Stomach (tissue), 9 donors: ENCODE measurements around the gene BABAM2. TPM values are rescaled to one million over a fixed set of nuclear protein-coding genes. Genes with fewer than 3 reads are reported as not detected.

Source experiments
- DNase-seq, 2 donors: peaks; one replicate each; pipeline versions ENCODE4 v3.0.0 to v3.0.0-alpha.2; 2013 to 2019
- H3K27ac ChIP-seq, 5 donors: fragments of 200-600 bp in 4 of 5; sonication (generic) in 4 of 5; one replicate each; pipeline ENCODE4 v1.5.1; 2013 to 2019; ENCODE audit warnings: mild to moderate bottlenecking in 1 of 5, moderate library complexity in 1 of 5
- H3K27me3 ChIP-seq, 3 donors: fragments of 200-600 bp; sonication (generic); one replicate each; pipeline ENCODE4 v1.5.1; 2017 to 2019; ENCODE audit warnings: mixed run types in 1 of 3
- H3K36me3 ChIP-seq, 4 donors: fragments of 200-600 bp; sonication (generic); 1 replicate in 3 of 4; 2 replicates in 1 of 4; pipeline ENCODE4 v1.5.1; 2016 to 2019
- H3K4me1 ChIP-seq, 4 donors: fragments of 200-600 bp; sonication (generic); one replicate each; pipeline ENCODE4 v1.5.1; 2016 to 2019
- H3K4me3 ChIP-seq, 4 donors: fragments of 200-600 bp; sonication (generic) in 3 of 4; one replicate each; pipeline ENCODE4 v1.5.1; 2016 to 2019; ENCODE audit warnings: mild to moderate bottlenecking in 1 of 4
- H3K9me3 ChIP-seq, 4 donors: fragments of 200-600 bp; sonication (generic); one replicate each; pipeline ENCODE4 v1.5.1; 2016 to 2019
- EP300 ChIP-seq: sonication (generic); formaldehyde crosslinking; IDR thresholded peaks from one replicate; pipeline ENCODE4 v1.6.1; 2017; ENCODE audit warnings: antibody characterized with exemption
- POLR2A ChIP-seq, 4 donors: fragments of 450-650 bp; IDR thresholded peaks; one replicate each; pipeline ENCODE4 v1.6.1; 2016; ENCODE audit warnings: antibody characterized with exemption in 4 of 4, control low read depth in 2 of 4, mild to moderate bottlenecking in 1 of 4, moderate library complexity in 1 of 4
- POLR2AphosphoS5 ChIP-seq, 3 donors: sonication (generic); formaldehyde crosslinking; IDR thresholded peaks; one replicate each; pipeline ENCODE4 v1.6.1; 2016; ENCODE audit warnings: antibody characterized with exemption in 3 of 3
- WGBS, 5 donors: extraction: QIAGEN DNeasy Blood & Tissue Kit in 3 of 5; methylation state at CpG; one replicate each; pipeline versions ENCODE4 v1.1.5 to v1.1.7; 2013 to 2018; 5-methylcytosine and 5-hydroxymethylcytosine counted together
- intact Hi-C: fragments of 100-400 bp; cut with DNase I; formaldehyde crosslinking; loops from one replicate; pipeline ENCODE4 v1.15.1; 2023; ENCODE audit warnings: low total_unique reads
- polyA plus RNA-seq, 3 donors: library from polyadenylated mRNA; stranded (reverse); fragments of 200-250 nt; gene quantifications; one replicate each; pipeline ENCODE4 v1.2.3, GENCODE V29; 2013
- total RNA-seq, 5 donors: library from RNA; depleted of rRNA; stranded (reverse); fragments of >200 nt; gene quantifications; one replicate each; pipeline versions ENCODE4 v1.1.0 to v1.2.3, GENCODE V29; 2014 to 2016
- TF ChIP-seq, protein P1 (sequence below), 7 experiments: fragments of 450-650 bp in 4 of 7; fragments of 200-600 bp in 3 of 7; sonication (generic) in 3 of 7; IDR thresholded peaks; one replicate each; pipeline ENCODE4 v1.5.1; 2016 to 2019; ENCODE audit warnings: antibody characterized with exemption in 7 of 7, control low read depth in 2 of 7, mild to moderate bottlenecking in 1 of 7
- donor health status: healthy with polysubstance abuse.
- donor health status: Bipolar disorder and iron deficiency.
- donor health status: healthy.

BABAM2 gene
- total and polyA plus RNA-seq, 8 donors: 14.2 to 41.4 (median 22.8) TPM

DNA sequence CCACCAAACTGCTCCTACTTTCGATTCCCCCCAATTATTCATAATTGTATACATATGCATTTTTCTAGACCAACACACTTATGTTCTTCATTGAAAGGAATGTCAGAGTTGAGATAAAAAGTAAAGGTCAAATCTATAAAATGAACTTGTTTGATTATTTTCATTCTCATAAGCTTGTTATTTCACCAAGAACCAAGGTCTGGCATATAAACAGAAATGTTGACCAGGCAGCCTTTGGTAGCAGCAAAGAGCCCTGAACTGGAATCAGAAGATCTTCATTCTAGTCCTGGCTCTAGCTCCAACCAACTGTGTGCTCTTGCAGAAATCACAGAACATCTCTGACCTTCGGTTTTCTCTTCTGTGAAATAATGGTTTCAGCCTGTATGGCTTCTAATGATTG is 43.2 kb upstream of the BABAM2 start:
- no peak for DNase-seq
- Histone ChIP-seq H3K27ac (no peak overlapping the region), H3K9me3 (no peaks in the 10 kb centered on the region), H3K27me3 (no peaks in the 10 kb centered on the region), H3K36me3 (no peaks in the 10 kb centered on the region), H3K4me3 (no peak overlapping the region), H3K4me1 (peaks cover 0 to 8% (median 0%) of the 10 kb centered on the region in 4 donors)
- 84 to 93% (median 90%) methylated on average over 2 of the region's 2 CpGs for WGBS, 5 donors
- intact Hi-C loops: no loop called here
- no peak for TF ChIP-seq POLR2A (IDR thresholded peaks at IDR 0.05)
- TF ChIP-seq POLR2AphosphoS5 (IDR thresholded peaks at IDR 0.05): no peak
- TF ChIP-seq, protein P1, sequence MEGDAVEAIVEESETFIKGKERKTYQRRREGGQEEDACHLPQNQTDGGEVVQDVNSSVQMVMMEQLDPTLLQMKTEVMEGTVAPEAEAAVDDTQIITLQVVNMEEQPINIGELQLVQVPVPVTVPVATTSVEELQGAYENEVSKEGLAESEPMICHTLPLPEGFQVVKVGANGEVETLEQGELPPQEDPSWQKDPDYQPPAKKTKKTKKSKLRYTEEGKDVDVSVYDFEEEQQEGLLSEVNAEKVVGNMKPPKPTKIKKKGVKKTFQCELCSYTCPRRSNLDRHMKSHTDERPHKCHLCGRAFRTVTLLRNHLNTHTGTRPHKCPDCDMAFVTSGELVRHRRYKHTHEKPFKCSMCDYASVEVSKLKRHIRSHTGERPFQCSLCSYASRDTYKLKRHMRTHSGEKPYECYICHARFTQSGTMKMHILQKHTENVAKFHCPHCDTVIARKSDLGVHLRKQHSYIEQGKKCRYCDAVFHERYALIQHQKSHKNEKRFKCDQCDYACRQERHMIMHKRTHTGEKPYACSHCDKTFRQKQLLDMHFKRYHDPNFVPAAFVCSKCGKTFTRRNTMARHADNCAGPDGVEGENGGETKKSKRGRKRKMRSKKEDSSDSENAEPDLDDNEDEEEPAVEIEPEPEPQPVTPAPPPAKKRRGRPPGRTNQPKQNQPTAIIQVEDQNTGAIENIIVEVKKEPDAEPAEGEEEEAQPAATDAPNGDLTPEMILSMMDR (IDR thresholded peaks at IDR 0.05): no peak
- no peak for TF ChIP-seq EP300

DNA sequence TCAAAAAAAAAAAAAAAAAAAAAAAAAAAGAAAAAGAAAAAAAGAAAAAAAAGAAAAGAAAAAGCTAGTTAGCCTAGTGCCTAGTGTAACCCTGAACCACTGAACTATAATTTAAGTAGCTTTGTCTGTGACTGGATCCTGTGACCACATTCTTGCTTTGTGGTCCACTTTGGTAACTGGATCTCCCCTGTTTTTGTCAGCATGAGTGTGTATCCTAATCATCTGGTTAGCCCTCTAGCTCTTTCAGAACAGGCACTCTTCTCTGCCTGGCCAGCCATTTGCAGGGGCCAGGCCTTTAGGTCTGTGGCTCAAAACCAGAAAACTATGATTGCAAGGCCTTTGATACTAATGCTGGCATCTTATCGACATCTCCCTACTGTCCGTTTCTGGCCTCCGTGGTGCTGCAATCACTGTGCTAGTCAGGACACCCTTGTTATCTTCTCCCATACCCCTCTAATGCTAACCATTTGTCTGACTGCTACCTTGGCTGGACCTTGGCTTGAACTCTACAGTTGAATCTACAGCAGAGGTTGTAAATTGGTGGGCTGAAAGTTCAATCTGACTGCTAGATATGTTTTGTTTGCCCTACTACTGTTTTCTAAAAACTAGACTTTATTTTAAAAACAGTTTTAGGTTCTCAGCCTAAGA is 40.8 kb upstream of the BABAM2 start:
- no peaks in the 10 kb centered on the region for H3K36me3 ChIP-seq
- WGBS, 5 donors: 85 to 97% (median 94%) methylated on average over 3 of the region's 3 CpGs
- TF ChIP-seq POLR2A (IDR thresholded peaks at IDR 0.05) (no peak), EP300 (no peak), POLR2AphosphoS5 (IDR thresholded peaks at IDR 0.05) (no peak)
- TF ChIP-seq, protein P1 (IDR thresholded peaks at IDR 0.05): no peak
- no peaks in the 10 kb centered on the region for H3K27me3 ChIP-seq
- no peak overlapping the region for H3K27ac ChIP-seq
- intact Hi-C loops: no loop called here
- peaks cover 0 to 18% (median 4%) of the 10 kb centered on the region in 4 donors for H3K4me1 ChIP-seq
- H3K4me3 ChIP-seq: no peak overlapping the region
- DNase-seq: no peak
- no peaks in the 10 kb centered on the region for H3K9me3 ChIP-seq

DNA sequence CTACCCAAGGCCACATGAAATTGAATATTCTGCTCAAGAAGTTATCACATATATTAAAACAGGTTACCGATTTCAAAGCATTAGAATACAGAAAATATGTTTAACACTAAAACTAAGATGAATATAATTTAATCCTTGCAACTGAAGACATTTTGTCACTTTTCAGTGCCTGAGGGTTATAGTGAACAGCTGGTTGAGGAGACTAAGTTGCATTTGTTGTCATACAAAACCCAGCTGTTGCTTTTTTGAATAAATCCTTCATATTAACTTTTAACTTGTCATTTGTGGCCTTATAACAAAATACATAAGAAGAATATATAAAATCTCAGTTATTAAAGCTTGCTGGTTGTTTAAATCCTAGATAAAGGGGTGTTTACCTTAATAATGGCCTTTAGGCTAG is 37.8 kb upstream of the BABAM2 start:
- Histone ChIP-seq H3K4me1 (peaks cover 0 to 16% (median 6%) of the 10 kb centered on the region in 4 donors), H3K27ac (no peak overlapping the region), H3K27me3 (no peaks in the 10 kb centered on the region), H3K36me3 (no peaks in the 10 kb centered on the region), H3K4me3 (no peak overlapping the region), H3K9me3 (peaks cover 0 to 4% (median 0%) of the 10 kb centered on the region in 4 donors)
- WGBS, 5 donors: 87 to 98% (median 93%) methylated on average over 1 of the region's 1 CpG
- DNase-seq: no peak
- no peak for TF ChIP-seq POLR2AphosphoS5 (IDR thresholded peaks at IDR 0.05)
- intact Hi-C loops: no loop called here

DNA sequence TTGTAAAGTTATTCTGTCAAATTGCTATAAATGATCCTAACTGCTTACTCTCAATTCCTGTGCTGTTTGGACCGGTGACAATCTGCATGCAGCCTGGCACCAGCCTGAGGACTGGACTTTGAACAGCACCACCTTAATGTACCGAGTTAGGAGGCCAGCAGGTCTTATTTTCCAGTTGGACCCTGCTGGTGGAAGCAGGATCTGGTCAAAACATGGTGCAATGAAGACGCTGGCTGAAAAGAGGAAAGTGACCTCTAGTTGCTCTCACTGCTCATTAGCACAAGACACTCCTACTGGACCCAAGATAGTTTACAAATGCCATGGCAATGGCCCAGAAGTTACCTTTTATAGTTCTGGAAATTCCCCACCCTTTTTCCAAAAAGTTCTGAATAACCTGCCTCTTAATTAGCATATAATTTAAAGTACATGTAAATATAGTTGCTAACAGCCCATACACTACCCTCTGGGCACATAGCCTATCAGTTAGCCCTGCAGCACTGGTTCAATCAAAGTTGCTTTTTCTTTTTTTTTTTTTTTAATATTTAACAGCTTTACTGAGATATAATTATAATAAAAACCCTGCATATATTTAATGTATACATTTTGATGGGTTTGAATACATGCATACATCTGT is 36.2 kb upstream of the BABAM2 start:
- intact Hi-C loops: no loop called here
- Histone ChIP-seq H3K36me3 (no peaks in the 10 kb centered on the region), H3K4me3 (no peak overlapping the region), H3K4me1 (peaks cover 0 to 16% (median 6%) of the 10 kb centered on the region in 4 donors), H3K27ac (peak overlapping the region in 2 of 5 donors; percentile 1 to 18), H3K9me3 (peaks cover 0 to 10% (median 0%) of the 10 kb centered on the region in 4 donors), H3K27me3 (no peaks in the 10 kb centered on the region)
- 32 to 64% (median 37%) methylated on average over 3 of the region's 3 CpGs for WGBS, 5 donors
- TF ChIP-seq POLR2A (IDR thresholded peaks at IDR 0.05) (no peak), POLR2AphosphoS5 (IDR thresholded peaks at IDR 0.05) (no peak), EP300 (no peak)
- TF ChIP-seq, protein P1 (IDR thresholded peaks at IDR 0.05): no peak
- DNase-seq: peak; percentile 10 to 33

DNA sequence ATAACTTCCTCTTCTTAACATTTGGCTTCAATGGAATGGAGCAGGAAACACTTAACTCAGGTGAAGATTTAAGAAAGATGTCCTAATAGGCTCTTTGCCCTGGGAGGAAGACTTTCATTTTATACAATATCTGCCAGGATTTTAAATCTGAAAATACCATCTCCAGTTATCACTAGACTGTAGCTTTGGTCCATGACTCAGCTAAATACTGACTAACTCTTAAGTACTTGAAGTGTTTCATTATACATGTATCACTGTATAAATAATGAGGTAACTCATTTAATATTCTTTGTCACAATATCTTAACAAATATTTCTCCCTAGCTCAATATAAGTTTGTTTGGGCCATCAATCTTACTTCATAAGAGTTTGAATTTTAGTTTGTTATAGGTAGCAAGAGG is 35.1 kb upstream of the BABAM2 start:
- intact Hi-C loops: no loop called here
- DNase-seq: no peak
- no peak for TF ChIP-seq POLR2A (IDR thresholded peaks at IDR 0.05)
- TF ChIP-seq EP300: no peak
- no peak overlapping the region for H3K4me3 ChIP-seq
- peaks cover 0 to 25% (median 6%) of the 10 kb centered on the region in 4 donors for H3K4me1 ChIP-seq
- no peaks in the 10 kb centered on the region for H3K36me3 ChIP-seq
- H3K9me3 ChIP-seq: peaks cover 0 to 10% (median 0%) of the 10 kb centered on the region in 4 donors
- no peaks in the 10 kb centered on the region for H3K27me3 ChIP-seq
- H3K27ac ChIP-seq: peak overlapping the region in 3 of 5 donors; percentile 37 to 65 (median 53)
